Fibroblast of gingiva (primary cell): ENCODE results near the gene NBEA.

ENCODE experiments used
- DNase-seq: peaks from one replicate; pipeline ENCODE4 v3.0.0-alpha.2; 2011; ENCODE audit warnings: low read depth

NBEA gene

DNA sequence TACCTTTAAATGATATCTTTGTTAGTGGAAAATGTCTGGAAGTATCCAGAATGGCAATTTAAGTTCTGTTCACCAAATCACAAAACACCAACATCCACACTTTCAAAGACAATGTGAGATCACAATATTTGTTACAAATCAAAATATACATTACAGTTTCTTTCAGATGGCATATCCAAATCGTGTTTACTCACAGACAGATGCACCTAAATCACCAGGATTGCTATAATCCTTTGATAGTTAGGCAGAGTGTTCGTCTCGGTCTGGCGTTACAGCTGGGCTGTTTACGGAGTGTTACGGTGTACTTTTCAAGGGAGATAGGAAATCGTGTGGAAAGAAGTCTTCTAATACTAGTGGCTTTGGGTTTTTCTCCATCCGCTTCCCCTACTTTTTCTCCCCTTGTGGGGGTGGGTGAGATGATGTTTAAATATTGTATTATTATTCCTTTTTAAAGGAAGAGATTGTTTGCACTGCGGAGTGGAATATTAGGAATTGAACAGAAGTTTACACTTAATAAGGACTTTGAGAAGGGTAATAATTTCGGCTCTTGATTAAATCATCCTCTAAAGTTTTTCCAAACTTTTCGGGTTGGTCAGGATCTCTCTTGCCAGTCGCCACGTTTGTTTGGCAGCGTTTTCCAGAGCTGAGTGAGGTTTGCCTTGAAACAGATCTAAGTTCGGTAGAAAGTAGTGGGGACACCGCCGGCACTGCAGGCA, 532.6 kb downstream of the NBEA start:
- no peak for DNase-seq

DNA sequence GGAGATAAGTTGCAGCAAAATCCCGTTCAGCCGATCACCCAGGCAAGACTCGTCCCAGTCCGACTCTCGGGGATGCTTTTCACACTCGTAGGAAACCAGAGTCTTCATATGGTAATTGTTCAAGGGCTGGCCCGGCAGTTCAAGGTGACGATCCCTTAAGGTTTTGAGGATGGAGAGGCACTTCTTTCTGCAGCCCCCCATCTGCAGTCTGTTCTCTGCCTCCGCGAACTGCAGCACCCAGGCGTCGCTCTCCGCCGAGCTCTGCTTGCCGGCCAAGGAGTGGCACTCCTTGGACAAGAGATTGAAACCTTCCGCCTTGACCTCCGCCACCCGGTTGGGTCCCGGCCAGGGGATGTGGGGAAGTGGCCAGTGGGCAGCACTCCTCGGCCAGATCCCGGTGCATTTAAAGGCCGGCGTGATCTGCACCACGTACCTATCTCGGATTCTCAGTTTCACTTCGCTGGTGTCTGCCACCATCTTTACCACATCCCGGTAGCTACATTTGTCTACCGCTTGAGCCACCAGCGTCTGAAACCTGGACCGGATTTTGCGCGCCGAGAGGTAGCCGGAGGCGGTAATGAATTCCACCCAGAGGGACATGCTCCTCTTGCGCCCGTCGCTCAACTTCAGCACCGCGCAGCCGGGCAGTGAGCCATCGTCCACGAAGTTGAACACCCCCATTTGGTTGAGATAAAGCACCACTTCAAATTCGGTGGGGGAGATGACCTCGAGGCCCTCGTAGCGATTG, 533.3 kb downstream of the NBEA start:
- peak; percentile 71 for DNase-seq

DNA sequence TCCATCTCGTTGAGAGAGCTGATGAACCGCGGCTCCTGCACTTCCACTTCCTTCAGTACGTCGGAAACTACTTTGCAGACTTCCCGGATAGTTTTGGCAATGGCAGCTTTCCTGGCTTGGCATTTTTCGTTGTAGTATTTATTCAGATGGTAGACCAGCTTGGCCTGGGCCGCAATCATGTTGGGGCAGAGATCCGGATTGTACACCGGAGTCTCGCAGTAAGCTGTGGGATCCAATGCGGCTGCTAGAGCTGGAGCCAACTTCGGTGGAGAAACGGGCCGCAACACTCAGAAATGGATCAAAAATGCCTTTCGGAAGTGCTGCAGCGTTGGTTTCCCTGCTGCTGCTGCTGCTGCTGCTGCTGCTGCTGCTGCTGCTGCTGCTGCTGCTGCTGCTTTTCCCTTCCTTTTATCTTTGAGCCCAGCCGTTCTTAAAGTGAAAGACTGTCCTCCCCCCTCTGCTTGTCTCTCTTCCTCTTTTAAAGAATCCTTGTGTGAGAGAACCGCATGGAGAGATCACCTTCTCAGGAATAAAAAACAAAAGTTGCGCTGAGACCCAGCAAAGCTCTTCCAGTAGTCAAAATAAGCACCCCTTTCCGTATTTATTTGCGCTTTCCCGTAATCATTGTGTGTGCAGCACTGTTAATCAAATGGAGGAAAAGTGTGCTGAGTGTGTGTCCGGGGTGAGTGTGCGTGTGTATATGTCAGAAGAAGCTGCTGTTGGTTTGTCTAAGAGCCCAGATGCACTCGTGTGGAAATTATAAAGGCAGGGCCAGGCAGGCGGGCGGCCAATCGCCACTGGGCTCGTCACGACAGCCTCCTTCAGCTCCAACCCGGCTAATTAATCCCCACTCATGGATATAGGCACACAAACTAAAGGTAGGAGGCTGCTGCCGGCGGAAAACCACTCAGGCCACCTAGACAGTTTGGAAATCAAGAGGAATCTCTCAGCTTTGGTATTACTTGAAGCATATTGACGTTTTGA, 534.2 kb downstream of the NBEA start, which contains the start of gene MAB21L1:
Gene MAB21L1, minus strand, starts transcription at position 730 of the 984 bp plus-strand sequence. Its CDS starts 551 bp downstream, at position 179.
- peak; percentile 93 for DNase-seq

DNA sequence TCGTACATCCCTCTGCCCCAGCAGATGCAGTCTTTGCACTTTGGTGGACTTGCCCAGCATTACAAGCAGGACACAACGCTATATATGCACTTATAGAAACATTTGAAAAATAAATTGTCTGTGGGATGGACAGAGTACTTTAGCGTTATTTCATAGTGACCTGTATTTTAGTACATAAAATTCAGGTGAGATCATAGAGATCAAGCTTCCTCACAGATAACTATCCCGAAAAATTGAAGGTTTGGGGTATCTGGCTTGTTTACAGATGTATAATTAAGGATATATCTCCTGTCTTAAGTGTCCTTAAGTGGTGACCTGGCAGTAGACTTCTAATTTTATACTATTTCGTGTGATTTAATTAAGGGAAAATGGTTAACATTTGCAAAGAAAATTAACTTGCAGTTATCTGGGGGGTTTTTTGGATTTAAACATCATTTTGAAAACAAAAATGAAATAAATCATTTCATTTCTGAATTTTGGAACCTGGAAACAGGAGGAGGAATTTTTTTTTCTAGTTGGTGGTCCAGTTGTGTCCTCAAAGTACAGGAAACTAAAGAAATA, 535.4 kb downstream of the NBEA start:
- DNase-seq, result no peak

DNA sequence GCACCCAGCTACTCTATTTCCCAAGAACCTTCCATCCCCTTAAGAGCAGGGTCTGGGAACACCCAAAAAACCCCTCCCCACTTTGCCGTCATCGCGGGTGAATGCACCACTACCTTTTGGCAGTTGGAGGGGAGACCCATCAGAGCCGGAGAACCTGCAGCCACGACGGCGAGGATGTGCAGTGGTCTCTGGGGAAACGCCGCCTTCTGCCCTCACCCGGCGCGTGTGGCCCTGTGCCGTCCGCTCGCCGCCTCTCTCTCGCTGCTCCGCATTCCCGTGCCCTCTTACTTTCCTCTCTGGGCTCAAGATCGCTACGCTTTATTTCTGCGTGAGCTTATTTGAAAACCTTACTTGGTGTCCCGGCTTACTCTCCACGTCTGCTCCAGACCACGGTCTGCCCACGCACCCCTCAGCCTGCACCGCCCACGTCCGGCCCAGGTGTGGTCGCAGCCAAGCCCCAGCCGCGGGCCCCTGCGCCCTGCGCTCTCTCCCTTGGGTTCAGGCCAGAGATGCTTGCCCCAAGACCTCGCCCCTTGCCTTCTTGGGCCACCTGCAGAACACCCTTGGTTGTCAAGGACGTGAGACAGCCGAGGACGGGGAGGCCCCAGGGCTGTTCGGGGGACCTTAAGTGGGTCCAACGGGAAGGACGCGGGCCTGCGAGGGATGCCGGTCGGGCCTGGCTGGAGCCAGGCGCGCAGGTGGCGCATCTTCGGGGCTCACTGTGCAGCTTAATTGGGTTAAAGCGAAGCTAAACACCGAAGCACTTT, 536.4 kb downstream of the NBEA start:
- DNase-seq, result peak; percentile 44

DNA sequence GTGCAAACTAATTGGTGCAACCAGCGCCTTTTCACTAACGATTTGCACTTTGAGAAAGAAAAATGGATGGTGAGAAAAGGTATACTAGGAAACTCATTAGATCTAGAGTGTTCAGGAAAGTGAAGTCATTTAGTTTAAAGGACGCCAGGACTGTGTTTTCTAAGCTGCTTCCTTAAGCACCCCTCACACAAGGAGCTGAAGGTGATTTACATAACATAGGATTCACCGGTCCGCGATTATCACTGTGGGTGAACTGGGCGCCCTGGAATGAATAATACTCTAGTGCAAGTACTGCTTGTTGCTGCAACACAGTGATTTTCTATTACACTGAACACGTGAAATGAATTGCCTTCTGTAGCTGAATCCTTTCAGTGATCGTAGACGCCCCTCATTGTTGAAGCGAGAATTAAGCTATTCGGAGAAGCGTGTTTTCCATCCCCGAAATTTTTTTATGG, 537.0 kb downstream of the NBEA start:
- peak; percentile 74 for DNase-seq

DNA sequence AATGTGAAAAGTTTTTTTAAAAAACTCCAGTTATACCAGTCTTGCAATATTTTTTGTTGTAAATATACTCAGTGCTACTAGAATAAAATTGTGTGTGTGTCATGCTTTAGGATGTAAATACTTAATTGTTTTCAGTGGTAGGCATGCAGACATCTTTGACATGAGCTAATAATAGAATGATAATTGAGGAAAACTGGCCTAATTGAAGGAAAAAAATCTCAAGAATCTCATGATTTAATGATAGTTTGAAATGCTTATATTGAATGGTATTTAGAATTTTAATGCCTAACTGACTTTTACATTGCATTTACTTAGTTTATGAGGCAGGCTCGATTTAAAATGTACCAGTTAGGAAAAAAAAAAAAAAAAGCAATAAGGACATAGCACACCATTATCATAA, 537.6 kb downstream of the NBEA start:
- peak; percentile 39 for DNase-seq

DNA sequence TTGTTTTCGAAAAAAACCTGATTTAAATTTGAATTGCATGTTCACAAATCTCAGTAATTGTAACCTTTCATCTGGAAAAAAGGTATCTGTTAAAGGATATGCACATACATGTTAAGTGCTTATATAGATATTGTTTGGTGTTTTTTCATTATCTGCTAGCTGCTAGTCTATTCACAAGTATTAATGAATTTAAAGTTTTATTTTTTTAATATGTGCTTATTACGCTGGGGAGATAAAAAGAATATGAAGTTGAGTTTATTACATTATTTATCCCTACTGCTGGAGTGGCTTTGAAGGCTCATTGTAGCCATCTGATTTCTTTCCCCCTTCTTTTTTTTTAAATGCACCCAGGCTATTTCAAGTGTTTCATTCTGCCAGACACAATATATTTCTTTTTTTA, 538.3 kb downstream of the NBEA start:
- no peak for DNase-seq

DNA sequence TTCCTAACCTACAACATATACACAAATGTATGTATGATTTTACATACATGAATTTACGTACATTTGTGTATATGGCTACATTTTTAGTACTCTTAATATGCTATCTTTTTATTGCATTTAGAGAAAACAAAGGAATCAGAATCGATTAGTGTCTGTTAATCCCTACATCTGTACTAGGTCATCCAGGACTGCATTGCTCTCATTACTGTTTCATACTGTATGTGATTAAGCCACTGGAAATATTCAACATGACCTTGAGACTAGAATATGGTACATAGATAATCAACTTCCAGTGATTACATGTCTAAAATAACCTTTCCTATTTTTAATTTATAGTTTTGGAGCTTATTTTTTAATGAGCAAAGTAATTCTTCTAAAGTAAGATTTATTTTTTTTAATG, 539.7 kb downstream of the NBEA start:
- DNase-seq, result peak; percentile 38

DNA sequence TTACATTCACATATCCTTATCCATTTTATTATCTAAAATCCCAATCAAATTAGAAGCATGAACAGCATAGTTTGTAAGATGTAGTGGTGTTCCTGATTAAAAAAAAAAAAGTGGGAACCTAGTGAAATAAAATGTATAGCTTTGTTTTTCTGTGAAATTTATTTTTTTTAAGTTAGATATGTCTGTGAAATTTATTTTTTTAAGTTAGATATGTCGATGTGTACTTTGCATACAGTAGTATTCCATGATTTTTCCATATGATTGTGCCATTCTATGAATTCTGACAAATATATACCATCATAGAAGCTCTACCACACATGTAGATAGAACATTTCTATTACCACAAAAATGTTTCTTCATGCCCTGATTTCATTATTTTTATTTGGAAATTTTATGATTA, 540.5 kb downstream of the NBEA start:
- DNase-seq, result no peak

DNA sequence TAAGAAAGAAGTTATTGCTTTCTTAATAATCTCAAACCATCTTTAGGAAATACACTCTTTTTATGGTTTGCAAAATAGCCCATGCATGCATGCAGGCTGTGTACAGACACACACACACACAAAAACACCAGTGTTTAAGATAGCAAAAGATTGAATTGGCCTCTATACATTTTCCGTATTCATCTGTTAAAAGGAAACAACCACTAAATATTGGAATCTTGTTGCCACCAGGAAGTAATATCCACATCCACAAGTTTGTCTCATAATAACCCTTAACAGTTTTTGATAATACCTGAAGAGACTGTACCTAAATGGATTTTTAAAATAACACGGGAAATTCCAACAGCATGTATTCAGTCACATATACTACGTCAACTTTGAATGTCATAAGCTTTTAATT, 541.7 kb downstream of the NBEA start:
- no peak for DNase-seq

DNA sequence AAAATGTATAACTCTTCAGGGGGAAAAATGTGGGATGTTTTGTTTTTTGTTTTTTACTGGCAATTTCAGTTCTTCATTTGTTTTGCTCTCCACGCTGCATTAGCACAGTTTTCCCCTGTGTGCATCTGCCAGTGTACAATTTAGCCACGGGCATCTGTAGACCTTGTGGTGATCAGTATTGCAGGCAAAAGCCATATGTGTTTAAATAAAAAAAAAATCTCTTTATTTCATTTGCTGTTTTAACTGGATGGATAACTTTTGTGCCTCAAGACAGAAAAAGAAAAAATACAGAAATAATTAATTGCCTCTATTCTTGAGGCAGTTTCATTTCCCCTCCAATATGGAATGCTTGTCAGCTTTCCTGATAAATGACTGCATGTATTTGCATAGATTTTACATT, 542.3 kb downstream of the NBEA start:
- DNase-seq, result no peak

DNA sequence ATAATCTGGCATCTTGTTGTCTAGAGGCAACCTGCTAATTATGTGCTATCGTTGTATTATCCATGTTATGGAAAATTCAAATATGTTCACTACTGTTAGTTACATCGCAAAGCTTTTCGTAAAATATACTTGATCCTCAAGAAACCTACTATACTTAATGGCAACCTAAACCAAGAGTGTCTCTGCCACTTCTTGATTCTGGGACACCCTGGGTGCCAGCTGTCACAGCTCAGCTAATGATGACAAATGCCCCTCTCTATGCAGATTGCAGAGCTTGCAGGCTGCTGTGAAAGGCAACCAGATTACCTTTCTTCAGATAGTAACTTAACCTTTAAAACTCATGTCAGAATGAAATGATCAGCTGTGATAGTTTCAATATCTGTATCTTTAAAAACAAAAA, 543.4 kb downstream of the NBEA start:
- no peak for DNase-seq

DNA sequence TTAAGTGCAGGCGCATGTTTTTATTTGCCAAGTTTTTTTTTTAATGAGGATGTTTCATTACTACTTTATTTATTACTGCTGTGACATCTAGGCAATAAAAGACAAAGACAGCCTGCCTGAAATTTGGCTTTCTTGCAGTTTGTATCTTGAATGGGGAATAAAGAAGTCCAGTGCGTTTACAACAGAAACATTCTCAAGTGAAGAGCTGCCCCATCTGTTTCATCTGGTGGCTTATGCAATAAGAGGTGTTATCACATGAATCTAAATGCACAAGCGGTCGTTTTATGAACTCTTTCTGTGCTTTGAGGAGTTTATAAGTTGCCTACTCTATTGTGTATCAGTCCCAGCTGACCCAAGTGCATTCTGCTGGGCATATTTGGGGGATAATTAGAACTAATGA, 547.0 kb downstream of the NBEA start:
- DNase-seq, result no peak

DNA sequence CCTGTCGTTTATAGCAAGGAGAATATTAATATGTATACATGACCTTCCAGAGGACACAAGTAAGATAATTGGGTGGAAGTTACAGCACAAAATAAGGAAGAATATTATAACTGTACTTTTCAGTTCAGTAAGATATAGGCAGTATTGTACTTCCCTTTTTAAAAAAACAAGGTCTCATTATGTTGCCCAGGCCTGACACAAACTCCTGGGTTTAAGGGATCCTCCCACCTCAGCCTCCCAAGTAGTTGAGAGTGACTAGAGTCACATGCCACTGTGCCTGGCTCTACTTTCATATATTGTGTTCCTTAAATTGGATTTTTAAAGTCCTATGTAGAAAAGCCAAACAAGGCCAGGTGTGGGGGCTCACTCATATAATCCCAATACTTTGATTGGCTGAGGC, 553.9 kb downstream of the NBEA start:
- DNase-seq, result no peak

DNA sequence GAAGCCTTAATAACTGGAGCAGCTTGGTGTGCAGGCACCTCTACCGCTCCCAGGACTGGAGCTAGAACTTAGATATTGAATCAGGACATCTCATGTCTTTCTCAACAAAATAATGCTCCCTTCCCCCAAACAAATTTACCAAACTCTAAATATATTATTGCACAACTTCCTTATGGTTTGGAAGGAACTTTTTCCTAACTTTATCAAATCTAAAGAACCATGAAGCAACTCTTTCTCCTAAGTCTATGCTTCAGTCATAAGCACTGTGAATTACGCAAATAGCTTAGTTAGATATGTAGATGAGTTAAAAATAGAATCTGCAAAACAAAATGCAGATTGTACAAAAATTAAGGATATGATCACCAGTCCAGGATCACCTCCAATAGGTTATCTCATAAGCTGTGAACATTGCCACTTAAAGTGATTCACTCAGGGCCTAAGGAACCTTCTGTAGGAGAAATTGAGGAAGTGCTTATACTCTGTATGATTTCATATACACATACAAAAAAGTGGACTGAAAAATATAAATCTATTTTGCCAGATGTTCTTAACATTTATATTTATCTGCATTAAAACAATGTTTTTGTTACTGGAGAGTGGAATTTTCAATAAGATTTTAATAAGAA, 554.8 kb downstream of the NBEA start:
- peak; percentile 62 for DNase-seq

DNA sequence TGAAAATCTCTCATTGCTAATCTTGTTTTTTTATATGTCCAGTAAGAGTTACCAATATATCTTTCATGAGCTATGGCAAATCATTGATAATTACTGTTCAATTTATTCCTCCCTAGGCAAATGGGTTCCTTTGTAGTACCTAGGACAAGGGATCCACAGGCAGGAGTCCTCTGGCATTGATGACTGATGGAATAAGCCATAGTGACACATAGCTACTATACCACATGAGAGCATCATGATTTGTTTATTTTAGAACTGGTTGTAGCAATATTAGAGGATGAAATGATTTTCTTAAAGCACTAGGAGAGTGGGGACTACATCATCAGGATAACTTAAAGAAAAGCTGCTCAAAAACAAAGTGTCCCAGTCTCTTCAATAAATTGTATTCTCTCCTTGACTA, 556.2 kb downstream of the NBEA start:
- no peak for DNase-seq

DNA sequence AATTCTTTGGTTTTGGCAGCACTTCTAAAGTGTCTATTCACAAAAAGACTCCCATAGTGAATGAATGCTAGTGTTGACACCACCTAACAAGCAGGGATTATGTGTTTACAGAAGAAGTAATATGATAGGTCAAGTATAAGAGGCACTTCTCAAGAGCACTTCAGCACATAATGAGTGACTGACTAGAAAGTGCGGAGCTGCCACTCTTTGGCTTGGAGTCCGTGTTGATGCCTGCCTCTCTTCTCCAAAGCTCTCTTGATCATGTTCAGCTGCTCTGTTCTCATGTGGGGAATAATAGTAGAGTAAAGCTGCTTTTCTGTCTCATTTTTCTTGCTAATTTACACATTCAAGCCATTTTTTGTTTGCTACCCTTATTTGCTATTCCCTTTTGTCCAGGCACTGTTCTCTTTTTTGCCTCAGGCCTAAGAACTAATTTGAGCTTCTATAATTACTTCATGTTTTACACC, 557.2 kb downstream of the NBEA start:
- no peak for DNase-seq

DNA sequence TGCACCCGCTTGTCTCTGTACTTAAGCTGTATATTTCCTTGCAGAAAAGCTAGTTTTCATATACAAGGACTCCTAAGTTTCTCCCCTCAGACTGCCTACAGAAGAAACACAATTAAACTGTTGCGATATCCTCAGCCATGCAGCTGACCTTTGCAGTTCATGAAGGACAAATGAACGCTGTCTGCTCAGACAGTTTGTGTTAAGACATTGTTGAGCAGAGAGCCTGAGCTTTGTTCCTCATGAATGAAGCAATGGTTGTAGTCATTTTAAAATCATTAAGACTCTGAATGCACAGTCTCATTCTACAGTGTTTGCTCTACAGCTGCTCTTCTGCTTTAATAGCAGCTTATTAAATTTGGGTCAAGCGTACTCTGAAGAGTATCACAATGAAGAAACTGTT, 557.6 kb downstream of the NBEA start:
- no peak for DNase-seq

DNA sequence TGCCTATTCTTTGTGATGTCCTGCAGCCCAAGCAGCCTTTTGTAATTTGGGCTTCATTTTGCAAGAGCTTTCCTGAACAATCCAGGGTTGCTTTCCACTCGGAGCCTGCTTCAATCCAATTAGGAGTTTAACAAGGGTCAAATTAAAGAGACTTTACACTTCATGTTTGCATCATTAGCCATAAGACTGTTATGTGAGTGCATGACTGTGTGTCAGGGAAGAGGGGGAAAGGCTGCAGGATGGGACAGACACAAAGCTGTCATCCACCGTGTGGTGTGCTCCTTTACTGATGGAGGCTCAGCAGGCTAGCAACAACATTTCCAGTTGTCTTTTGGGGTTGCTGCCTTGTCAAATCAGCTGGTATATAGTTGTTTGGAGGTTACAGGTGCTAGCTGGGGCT, 558.1 kb downstream of the NBEA start:
- DNase-seq, result no peak
